ENCODE measurements around the gene IFI35.
"Not testable (repeated sequence)": the region's sequence is repeated elsewhere in the genome, so short reads cannot be mapped to it uniquely, and the experiment has no call there.

Gene IFI35

DNA sequence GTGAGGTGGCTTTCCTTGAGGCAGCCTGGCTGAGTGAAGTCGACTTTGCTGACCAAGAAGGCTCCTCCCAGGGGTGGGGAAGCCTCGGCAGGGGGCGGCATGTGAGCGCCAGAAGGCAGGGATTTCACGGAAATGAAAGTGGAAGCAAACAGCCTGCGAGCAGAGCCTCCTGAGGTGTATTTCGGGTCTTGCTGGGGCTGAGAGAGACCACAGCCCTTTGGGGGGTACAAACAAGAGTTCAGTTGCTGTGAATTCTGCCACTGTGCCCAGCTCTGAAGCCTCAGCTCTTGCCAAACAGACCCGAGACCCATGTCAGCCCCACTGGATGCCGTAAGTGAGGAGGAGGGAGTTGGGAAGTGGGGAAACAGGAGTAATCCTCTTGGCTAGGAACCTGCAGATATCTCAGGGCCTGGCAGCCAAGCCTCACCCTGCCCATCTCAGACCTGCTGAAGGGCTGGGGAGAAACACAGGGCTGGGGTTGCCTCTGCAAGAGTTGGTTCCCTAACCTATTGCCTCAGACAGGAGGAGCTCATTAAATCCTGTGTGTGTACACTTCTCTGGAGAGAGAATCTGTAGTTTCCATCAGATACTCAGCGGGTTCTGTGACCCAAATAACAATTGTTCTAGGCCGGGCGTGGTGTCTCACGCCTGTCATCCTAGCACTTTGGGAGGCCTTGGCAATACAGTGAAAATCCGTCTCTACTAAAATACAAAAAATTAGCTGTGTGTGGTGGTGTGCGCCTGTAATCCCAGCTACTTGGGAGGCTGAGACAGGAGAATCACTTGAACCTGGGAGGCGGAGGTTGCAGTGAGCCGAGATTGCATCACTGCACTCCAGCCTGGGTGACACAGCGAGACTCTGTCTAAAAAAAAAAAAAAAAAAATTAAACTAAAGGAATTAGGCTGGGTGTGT, at the start of gene IFI35:
Gene IFI35 (plus strand): TSS at position 146 of the 913 bp plus-strand sequence. CDS start 164 bp downstream, at position 310.
- Mint-ChIP-seq H3K27me3 (no peaks in the 10 kb centered on the region), H3K4me1 (peaks cover 35% of the 10 kb centered on the region), H3K27ac (peak within 1 kb of the TSS; percentile 100), H3K9me3 (no peaks in the 10 kb centered on the region), H3K4me3 (peak within 1 kb of the TSS; percentile 98 to 100)
- ATAC-seq (peak; percentile 97), DNase-seq (peak; percentile 77 to 87)

DNA sequence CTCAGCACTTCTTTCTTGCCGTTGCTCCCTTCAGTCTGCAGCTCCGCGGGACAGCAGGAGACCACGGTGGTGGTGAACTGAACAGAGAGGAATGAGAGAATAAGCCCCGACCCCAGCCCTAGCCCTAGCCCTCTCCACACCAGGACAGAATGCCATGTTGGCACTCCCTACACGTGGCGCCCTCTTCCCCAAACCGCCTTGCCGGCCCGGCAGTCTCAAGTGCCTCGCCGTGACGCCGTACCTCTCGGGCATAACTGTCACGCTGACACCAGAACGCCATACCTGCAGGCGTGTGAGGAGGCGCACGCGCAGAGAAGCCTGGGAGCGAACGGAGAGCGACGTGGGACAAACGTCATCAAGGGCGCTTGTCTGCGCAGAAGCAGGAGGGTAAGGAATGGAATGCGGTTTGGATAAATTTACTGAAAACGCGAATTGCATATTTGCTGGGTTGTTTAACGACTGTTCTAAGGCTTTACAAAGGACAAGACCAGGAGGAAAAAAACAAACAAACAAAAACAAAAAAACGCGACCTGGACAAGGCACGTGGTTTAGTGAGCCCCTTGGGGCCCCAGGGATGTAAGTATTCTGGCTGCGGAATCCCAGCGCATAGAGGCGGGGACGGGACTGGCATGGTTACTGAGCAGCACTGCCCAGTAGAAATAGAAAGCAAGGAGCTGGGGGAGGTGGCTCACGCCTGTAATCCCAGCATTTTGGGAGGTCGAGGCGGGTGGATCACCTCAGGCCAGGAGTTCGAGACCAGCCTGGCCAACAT, 42.2 kb upstream of the IFI35 start, which contains the start of gene AARSD1:
Gene AARSD1 (minus strand): TSS at position 294 of the 772 bp plus-strand sequence. CDS start 14 bp downstream, at position 280.
- peaks cover 19% of the 10 kb centered on the region for H3K4me1 Mint-ChIP-seq
- peak; percentile 99 for ATAC-seq
- H3K27me3 Mint-ChIP-seq, result no peaks in the 10 kb centered on the region
- peak within 1 kb of the TSS; percentile 87 to 94 for H3K27ac Mint-ChIP-seq
- no peaks in the 10 kb centered on the region for H3K9me3 Mint-ChIP-seq
- peak within 1 kb of the TSS; percentile 92 to 93 for H3K4me3 Mint-ChIP-seq
- peak; percentile 85 to 91 for DNase-seq

DNA sequence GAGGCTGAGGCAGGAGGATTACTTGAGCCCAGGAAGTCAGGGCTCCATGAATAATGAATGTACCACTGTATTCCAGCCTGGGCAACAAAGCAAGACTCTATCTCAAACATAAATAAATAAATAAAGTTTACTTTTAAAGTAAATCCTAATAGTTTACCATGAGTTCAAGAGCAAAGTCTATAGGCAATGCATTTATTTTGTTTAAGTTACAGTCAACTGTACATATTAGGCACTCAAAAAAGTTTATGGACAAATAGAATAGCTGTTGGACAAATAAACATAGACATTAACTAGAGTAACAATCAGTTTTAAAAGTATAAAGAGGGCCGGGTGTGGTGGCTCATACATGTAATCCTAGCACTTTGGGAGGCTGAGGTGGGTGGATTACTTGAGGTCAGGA, 38.7 kb upstream of the IFI35 start:
- ATAC-seq (no peak), DNase-seq (no peak)
- peaks cover 13% of the 10 kb centered on the region for H3K4me1 Mint-ChIP-seq
- H3K27me3 Mint-ChIP-seq, result no peaks in the 10 kb centered on the region
- H3K27ac Mint-ChIP-seq, result no peak overlapping the region
- H3K9me3 Mint-ChIP-seq, result no peaks in the 10 kb centered on the region
- no peak overlapping the region for H3K4me3 Mint-ChIP-seq

DNA sequence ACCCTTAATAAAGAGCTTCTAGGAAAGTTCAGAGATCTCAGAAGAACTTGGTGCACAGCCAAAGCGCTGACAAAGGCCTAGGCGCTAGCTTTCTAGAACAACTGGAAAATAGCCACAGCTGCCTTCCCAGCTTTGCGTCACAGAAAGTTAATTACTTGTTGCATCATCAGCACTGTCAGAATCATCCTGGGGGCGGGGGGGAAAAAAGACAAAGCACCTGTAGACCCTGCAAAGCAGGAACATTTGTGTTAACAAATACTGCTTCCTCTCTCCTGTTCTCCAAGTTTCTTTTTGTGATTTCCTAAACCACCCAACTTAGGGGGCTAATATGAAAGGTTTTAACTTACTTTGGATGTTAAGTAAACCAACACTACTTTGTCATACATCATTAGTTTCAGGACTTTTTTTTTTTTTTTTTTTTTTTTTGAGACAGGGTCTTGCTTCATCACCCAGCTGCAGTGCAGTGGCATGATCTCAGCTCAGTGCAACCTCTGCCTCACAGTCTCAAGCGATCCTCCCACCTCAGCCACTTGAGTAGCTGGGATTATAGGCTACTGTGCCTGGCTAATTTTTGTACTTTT, 37.5 kb upstream of the IFI35 start:
- DNase-seq (no peak), ATAC-seq (no peak)
- Mint-ChIP-seq H3K27me3 (no peaks in the 10 kb centered on the region), H3K4me3 (no peak overlapping the region), H3K9me3 (no peaks in the 10 kb centered on the region), H3K27ac (peak overlapping the region in 1 of 2 donors; percentile 21), H3K4me1 (peaks cover 5% of the 10 kb centered on the region)

DNA sequence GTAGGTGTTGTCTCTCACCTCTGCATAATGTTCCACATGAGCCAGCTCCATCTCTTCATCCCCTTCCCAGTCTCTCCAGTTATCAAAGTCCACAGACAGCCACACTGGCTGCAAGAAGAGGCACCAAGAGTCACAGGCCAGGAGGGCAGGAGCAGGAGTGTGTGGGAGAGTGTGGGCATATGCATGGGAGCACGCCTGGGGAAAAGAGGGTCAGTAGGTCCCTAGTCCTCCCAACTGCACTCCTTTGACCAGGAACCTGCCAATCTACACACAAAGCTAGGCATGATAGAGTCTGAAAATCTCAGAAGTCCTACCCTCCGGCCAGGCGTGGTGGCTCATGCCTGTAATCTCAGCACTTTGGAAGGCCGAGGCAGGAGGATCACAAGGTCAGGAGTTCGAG, 35.0 kb upstream of the IFI35 start:
- no peaks in the 10 kb centered on the region for H3K27me3 Mint-ChIP-seq
- no peak overlapping the region for H3K4me3 Mint-ChIP-seq
- no peaks in the 10 kb centered on the region for H3K9me3 Mint-ChIP-seq
- DNase-seq (no peak), ATAC-seq (no peak)
- H3K27ac Mint-ChIP-seq, result no peak overlapping the region
- peaks cover 6% of the 10 kb centered on the region for H3K4me1 Mint-ChIP-seq

DNA sequence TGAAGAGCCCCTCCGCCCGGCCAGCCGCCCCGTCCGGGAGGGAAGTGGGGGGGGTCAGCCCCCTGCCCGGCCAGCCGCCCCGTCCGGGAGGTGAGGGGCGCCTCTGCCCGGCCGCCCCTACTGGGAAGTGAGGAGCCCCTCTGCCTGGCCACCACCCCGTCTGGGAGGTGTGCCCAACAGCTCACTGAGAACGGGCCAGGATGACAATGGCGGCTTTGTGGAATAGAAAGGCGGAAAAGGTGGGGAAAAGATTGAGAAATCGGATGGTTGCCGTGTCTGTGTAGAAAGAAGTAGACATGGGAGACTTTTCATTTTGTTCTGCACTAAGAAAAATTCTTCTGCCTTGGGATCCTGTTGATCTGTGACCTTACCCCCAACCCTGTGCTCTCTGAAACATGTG, 33.3 kb upstream of the IFI35 start:
- not testable (repeated sequence) for H3K4me3 Mint-ChIP-seq

DNA sequence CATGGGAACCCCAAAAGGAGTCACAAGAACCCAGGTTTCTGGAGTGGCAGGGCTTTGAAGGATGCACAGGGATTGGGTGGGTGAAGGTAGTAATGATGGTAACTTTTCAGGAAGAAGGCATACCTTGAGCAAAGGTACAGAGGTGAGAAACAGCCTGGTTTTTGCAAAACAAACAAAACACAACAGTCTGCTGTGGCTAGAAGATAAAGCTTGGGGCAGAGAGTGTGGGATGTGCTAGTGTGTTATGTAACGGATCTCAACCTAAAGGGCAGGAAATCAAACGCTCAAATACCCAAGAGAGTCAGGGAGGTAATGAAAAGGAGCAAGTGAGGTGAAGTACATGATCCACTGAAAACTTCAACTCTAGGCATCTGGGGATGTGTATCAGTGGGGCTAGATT, 31.3 kb upstream of the IFI35 start:
- ATAC-seq (no peak), DNase-seq (no peak)
- no peak overlapping the region for H3K27ac Mint-ChIP-seq
- H3K4me3 Mint-ChIP-seq, result no peak overlapping the region
- H3K4me1 Mint-ChIP-seq, result peaks cover 16% of the 10 kb centered on the region
- no peaks in the 10 kb centered on the region for H3K27me3 Mint-ChIP-seq
- no peaks in the 10 kb centered on the region for H3K9me3 Mint-ChIP-seq

More for the DNA sequence above, 33.3 kb upstream of the IFI35 start:
- not testable (repeated sequence) for ATAC-seq, H3K4me1 Mint-ChIP-seq, H3K9me3 Mint-ChIP-seq, H3K27ac Mint-ChIP-seq, H3K27me3 Mint-ChIP-seq, DNase-seq

DNA sequence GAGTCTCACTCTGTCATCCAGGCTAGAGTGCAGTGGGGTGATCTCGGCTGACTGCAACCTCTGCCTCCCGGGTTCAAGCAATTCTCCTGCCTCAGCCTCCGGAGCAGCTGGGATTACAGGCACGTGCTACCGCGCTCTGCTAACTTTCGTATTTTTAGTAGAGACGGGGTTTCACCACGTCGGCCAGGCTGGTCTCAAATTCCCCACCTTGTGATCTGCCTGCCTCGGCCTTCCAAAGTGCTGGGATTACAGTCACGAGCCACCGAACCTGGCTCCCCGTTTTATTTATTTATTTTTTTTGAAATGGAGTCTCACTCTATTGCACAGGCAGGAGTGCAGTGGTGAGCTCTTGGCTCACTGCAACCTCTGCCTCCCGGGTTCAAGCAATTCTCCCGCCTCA, 30.9 kb upstream of the IFI35 start:
- not testable (repeated sequence) for H3K27me3 Mint-ChIP-seq, H3K27ac Mint-ChIP-seq

DNA sequence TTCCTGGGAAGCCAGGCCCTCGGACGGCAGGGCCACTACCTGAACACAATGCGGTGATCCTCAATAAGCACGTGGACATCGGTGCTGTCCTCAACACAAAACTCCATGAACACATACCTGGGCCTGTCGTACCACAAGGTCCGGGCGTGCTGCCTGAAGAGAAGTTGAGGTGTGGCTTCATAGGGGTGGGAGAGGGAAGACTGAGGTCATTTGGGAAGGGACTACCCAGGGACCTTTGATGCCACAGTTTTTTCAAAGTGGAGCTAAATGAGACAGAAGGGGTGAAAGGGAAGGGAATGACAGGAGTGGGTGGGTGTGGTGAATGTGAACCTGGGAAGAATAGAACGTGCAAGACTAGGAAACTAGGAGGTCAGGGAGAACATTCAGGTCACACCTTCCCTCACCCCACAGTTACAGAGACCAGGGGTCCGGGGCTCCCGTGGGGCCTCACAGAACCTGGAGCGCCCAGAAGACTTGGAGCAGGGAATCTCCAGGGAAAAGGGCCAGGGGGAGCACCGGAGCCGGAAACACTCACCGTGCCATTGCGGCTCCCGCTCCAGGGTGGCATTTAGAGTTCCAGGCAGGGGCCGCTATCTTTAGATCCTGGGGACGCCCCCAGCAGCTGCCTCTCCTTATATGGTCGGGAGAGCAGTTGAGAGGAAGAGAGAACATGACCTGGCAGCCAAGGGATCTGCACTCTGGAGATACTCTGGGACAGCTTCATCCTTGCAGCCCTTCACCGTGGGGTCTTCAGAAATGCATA, 26.9 kb upstream of the IFI35 start, which contains the start of gene PTGES3L:
Gene PTGES3L (minus strand): TSS at position 570 of the 763 bp plus-strand sequence. CDS start 27 bp downstream, at position 543.
- Mint-ChIP-seq H3K4me1 (peaks cover 43% of the 10 kb centered on the region), H3K4me3 (peak within 1 kb of the TSS; percentile 91 to 97), H3K27me3 (no peaks in the 10 kb centered on the region), H3K9me3 (no peaks in the 10 kb centered on the region), H3K27ac (peak within 1 kb of the TSS; percentile 96)
- DNase-seq, result peak in 1 of 2 donors; percentile 46
- peak; percentile 74 for ATAC-seq

More for the DNA sequence above, 30.9 kb upstream of the IFI35 start:
- H3K4me3 Mint-ChIP-seq, H3K9me3 Mint-ChIP-seq, DNase-seq, ATAC-seq: not testable (repeated sequence)
- peaks cover 16% of the 10 kb centered on the region for H3K4me1 Mint-ChIP-seq

DNA sequence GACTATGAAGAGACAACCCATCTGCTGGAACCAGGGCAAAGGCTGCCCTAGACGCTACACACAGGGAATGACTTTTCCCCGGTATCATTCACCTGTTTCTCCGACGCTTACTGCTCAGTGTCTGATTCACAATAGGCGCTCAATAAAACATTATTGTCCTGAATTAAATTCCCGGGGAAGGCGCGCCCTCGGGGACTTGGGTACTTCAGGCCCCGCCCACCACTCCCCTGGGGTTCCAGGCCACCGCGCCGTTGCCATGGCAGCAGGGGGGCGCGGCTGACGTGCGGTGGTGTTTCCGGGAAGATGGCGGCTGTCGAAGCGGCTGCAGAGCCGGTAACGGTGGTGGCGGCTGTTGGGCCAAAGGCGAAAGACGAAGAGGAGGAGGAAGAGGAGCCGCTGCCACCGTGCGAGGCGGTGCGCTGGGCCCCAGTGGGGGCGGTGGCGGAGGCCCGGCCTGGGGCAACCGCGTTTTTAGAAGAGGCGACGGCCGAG, 26.3 kb upstream of the IFI35 start, which contains the start of gene RUNDC1:
Gene RUNDC1 (plus strand): TSS at position 292 of the 492 bp plus-strand sequence. CDS start 12 bp downstream, at position 304.
- Mint-ChIP-seq H3K9me3 (no peaks in the 10 kb centered on the region), H3K27me3 (no peaks in the 10 kb centered on the region), H3K27ac (peak within 1 kb of the TSS; percentile 96), H3K4me3 (peak within 1 kb of the TSS; percentile 91 to 97), H3K4me1 (peaks cover 43% of the 10 kb centered on the region)
- DNase-seq, result peak; percentile 85 to 88
- ATAC-seq, result peak; percentile 87

DNA sequence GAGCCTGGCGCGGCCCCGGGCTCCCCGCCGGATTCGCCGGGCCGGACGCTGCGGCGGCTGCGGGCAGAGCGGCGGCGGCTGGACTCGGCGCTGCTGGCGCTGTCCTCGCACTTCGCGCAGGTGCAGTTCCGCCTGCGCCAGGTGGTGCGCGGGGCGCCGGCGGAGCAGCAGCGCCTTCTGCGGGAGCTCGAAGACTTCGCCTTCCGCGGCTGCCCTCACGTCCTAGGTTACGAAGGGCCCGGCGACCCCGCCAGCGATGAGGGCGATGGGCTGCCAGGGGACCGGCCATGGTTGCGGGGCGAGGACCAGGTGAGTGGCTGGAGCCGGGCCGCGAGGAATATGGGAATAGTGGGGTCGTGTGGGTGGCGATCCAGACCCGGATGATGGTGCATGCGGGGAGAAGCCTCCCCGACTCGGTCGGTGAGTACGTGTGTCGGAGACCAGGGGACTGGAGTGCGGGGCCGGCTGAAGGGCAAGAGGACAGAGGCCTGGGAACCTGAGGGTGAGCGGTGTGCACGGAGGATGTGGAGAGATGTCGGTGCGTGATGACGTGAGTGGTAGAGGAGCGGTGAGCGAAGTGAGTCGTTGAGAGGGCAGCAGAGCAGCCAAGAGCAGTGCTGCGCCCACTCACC, 25.7 kb upstream of the IFI35 start:
- peaks cover 42% of the 10 kb centered on the region for H3K4me1 Mint-ChIP-seq
- ATAC-seq, result peak; percentile 91
- H3K27me3 Mint-ChIP-seq, result no peaks in the 10 kb centered on the region
- H3K4me3 Mint-ChIP-seq, result peak overlapping the region; percentile 91 to 97
- no peaks in the 10 kb centered on the region for H3K9me3 Mint-ChIP-seq
- peak overlapping the region; percentile 80 to 87 for H3K27ac Mint-ChIP-seq
- peak; percentile 52 to 75 for DNase-seq

DNA sequence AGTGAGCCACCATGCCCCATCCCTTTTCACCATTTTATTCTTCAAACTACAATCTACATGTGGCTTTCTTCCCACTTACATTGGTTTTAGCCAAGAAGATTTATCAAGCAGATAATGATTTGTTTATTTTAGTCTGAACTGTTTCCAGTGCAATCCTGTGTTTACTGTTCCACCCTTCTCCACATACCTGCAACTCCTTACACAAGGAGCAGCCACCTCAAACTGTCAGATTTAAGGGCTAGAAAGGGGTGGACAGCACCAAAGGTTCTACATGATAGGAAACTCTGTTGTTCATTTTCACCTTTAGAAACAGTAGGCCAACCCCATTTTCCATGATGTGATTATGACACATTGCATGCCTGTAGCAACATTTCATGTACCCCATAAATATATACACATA, 24.3 kb upstream of the IFI35 start:
- H3K27ac Mint-ChIP-seq, result no peak overlapping the region

DNA sequence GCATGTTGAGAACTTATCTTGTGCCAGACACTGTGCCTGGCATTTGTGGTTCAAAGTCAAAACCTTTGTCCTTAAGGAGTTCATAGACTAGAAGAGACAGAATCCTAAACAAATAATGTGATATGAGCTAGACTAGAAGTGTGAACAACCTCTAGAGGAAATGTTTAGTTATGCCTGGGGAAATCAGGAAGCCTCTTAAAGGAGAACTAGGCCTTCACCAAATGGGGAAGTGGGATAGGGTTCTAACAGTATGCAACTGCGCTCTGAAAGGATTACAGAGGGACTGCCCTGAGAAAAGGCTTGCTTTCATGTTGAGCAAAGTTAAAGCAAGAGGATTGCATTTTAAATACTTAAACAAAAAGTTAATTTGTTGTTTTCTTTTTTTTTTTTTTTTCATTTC, 21.4 kb upstream of the IFI35 start:
- Mint-ChIP-seq H3K27ac (no peak overlapping the region), H3K9me3 (no peaks in the 10 kb centered on the region), H3K4me3 (no peak overlapping the region), H3K4me1 (peaks cover 32% of the 10 kb centered on the region), H3K27me3 (no peaks in the 10 kb centered on the region)
- no peak for ATAC-seq
- DNase-seq, result no peak

More for the DNA sequence above, 24.3 kb upstream of the IFI35 start:
- ATAC-seq, result no peak
- Mint-ChIP-seq H3K27me3 (no peaks in the 10 kb centered on the region), H3K9me3 (no peaks in the 10 kb centered on the region), H3K4me1 (peaks cover 42% of the 10 kb centered on the region), H3K4me3 (peak overlapping the region in 1 of 2 donors; percentile 6)
- DNase-seq, result no peak

DNA sequence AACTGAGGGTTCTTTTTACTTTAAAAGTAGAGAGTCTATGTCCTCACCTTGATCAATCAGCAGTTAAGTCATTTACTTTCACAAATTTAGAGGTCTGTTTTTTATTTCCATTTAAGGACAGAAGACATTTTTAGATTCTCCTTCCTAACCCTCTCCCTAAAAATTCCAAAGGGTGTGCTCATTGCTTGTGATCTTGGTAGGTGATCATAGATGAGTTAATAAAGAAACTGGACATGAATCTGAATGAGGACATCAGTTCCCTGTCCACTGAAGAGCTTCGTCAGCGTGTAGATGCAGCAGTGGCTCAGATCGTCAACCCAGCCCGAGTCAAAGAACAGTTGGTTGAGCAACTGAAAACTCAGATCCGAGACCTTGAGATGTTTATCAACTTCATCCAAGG, 17.4 kb upstream of the IFI35 start:
- Mint-ChIP-seq H3K27me3 (no peaks in the 10 kb centered on the region), H3K9me3 (no peaks in the 10 kb centered on the region), H3K4me1 (peaks cover 11% of the 10 kb centered on the region), H3K4me3 (no peak overlapping the region), H3K27ac (no peak overlapping the region)
- DNase-seq (no peak), ATAC-seq (no peak)

Data from stimulated activated naive CD8-positive, alpha-beta T cell treated with anti-CD3 and anti-CD28 coated beads, Interleukin-15, amount 100 ng/mL, for 72 hours (primary cell).